ENCODE measurements around the gene RNGTT. TPM values are rescaled to one million over a fixed set of nuclear protein-coding genes. Genes with fewer than 3 reads are reported as not detected.

The RNGTT gene
- polyA plus RNA-seq, 1 donor (not counting 4 experiments of a cell fraction or from before 2014, with no cell fraction given), result 9.7 TPM

GRCh38 chr6:88662163-88662580, 301.2 kb downstream of the RNGTT start:
- Histone ChIP-seq H3K79me2 (ENCODE audit: control insufficient read depth, insufficient read depth, low read length) (no peaks in the 10 kb centered on the region), H3K27ac (ENCODE audit: control insufficient read depth, insufficient read depth, low read length) (no peak overlapping the region), H3K4me1 (ENCODE audit: control insufficient read depth, extremely low read depth, insufficient read depth, low read length) (no peaks in the 10 kb centered on the region), H3K4me3 (ENCODE audit: control insufficient read depth in 2 of 3, extremely low read depth in 1 of 3, insufficient read depth in 2 of 3, low read depth in 1 of 3, low read length in 3 of 3) (no peak overlapping the region), H3K9me3 (ENCODE audit: control insufficient read depth, low read depth, low read length) (no peaks in the 10 kb centered on the region), H3K36me3 (ENCODE audit: control insufficient read depth in 2 of 2, extremely low read depth in 1 of 2, insufficient read depth in 2 of 2, low read length in 2 of 2) (no peaks in the 10 kb centered on the region), H2AFZ (ENCODE audit: control insufficient read depth, low read length) (no peak overlapping the region), H3K4me2 (ENCODE audit: control insufficient read depth, extremely low read depth, insufficient read depth, low read depth, low read length) (no peak overlapping the region), H4K20me1 (ENCODE audit: control insufficient read depth, extremely low read depth, insufficient read depth, low read length) (no peaks in the 10 kb centered on the region), H3K9me1 (ENCODE audit: control insufficient read depth, extremely low read depth, insufficient read depth, low read length) (no peaks in the 10 kb centered on the region), H3K9ac (ENCODE audit: control insufficient read depth, extremely low read depth, insufficient read depth, low read length) (no peak overlapping the region), H3K27me3 (ENCODE audit: control insufficient read depth, extremely low read depth, insufficient read depth, low read length) (no peaks in the 10 kb centered on the region)
- TF ChIP-seq EZH2 (IDR thresholded peaks at IDR 0.05; ENCODE audit: low read length) (no peak), CTCF (optimal IDR thresholded peaks at IDR 0.05 in 1 of 3, IDR thresholded peaks at IDR 0.05 in 1 of 3, conservative IDR thresholded peaks at IDR 0.05 in 1 of 3; ENCODE audit: extremely low read depth in 1 of 3, insufficient read depth in 2 of 3, low read length in 3 of 3) (no peak)
- no peak for FAIRE-seq
- no peak for DNase-seq (ENCODE audit: low read depth, low spot score)
- dilution Hi-C loops (cut with MboI; ENCODE audit: extremely low pct_ligation_motif_present, low sequenced_read_pairs), result no loop called here

- dilution Hi-C loops (cut with MboI; ENCODE audit: extremely low pct_ligation_motif_present, low sequenced_read_pairs), result no loop called here
These were observed 302.3 kb downstream of the RNGTT start for GRCh38 chr6:88661136-88661535.

More at GRCh38 chr6:88661136-88661535, 302.3 kb downstream of the RNGTT start:
- FAIRE-seq, result no peak
- Histone ChIP-seq H3K9me3 (ENCODE audit: control insufficient read depth, low read depth, low read length) (no peaks in the 10 kb centered on the region), H4K20me1 (ENCODE audit: control insufficient read depth, extremely low read depth, insufficient read depth, low read length) (no peaks in the 10 kb centered on the region), H3K4me2 (ENCODE audit: control insufficient read depth, extremely low read depth, insufficient read depth, low read depth, low read length) (no peak overlapping the region), H3K4me3 (ENCODE audit: control insufficient read depth in 2 of 3, extremely low read depth in 1 of 3, insufficient read depth in 2 of 3, low read depth in 1 of 3, low read length in 3 of 3) (no peak overlapping the region), H3K36me3 (ENCODE audit: control insufficient read depth in 2 of 2, extremely low read depth in 1 of 2, insufficient read depth in 2 of 2, low read length in 2 of 2) (no peaks in the 10 kb centered on the region), H3K9me1 (ENCODE audit: control insufficient read depth, extremely low read depth, insufficient read depth, low read length) (no peaks in the 10 kb centered on the region), H3K4me1 (ENCODE audit: control insufficient read depth, extremely low read depth, insufficient read depth, low read length) (no peaks in the 10 kb centered on the region), H3K9ac (ENCODE audit: control insufficient read depth, extremely low read depth, insufficient read depth, low read length) (no peak overlapping the region), H2AFZ (ENCODE audit: control insufficient read depth, low read length) (no peak overlapping the region), H3K79me2 (ENCODE audit: control insufficient read depth, insufficient read depth, low read length) (no peaks in the 10 kb centered on the region), H3K27me3 (ENCODE audit: control insufficient read depth, extremely low read depth, insufficient read depth, low read length) (no peaks in the 10 kb centered on the region), H3K27ac (ENCODE audit: control insufficient read depth, insufficient read depth, low read length) (no peak overlapping the region)
- TF ChIP-seq CTCF (optimal IDR thresholded peaks at IDR 0.05 in 1 of 3, IDR thresholded peaks at IDR 0.05 in 1 of 3, conservative IDR thresholded peaks at IDR 0.05 in 1 of 3; ENCODE audit: extremely low read depth in 1 of 3, insufficient read depth in 2 of 3, low read length in 3 of 3) (no peak), EZH2 (IDR thresholded peaks at IDR 0.05; ENCODE audit: low read length) (no peak)
- no peak for DNase-seq (ENCODE audit: low read depth, low spot score)
